ENCODE measurements around the gene C6orf163. TPM values are rescaled to one million over a fixed set of nuclear protein-coding genes. Genes with fewer than 3 reads are reported as not detected.

The C6orf163 gene
- total RNA-seq, 4 donors from 2014 or later, result 7.0 to 8.6 TPM; not detected in 2

- no peak for DNase-seq
- peaks cover 0 to 1% of the 10 kb centered on the region in 2 donors for H3K36me3 ChIP-seq
- H3K27ac ChIP-seq, result no peak overlapping the region
- H3K9me3 ChIP-seq, result no peaks in the 10 kb centered on the region
- H3K27me3 ChIP-seq, result no peaks in the 10 kb centered on the region
- no peak overlapping the region for H3K4me3 ChIP-seq
- H3K4me1 ChIP-seq, result no peaks in the 10 kb centered on the region
- intact Hi-C loops (cut with DNase I; ENCODE audit: low total_unique reads), result no loop called here
- TF ChIP-seq CTCF (IDR thresholded peaks at IDR 0.05) (no peak), POLR2A (IDR thresholded peaks at IDR 0.05) (no peak)
Observed at GRCh38 chr6:87341899-87342298, 2.7 kb upstream of the C6orf163 start.

GRCh38 chr6:87342829-87343228 lies 1.8 kb upstream of the C6orf163 start:
- DNase-seq, result no peak
- no peak overlapping the region for H3K27ac ChIP-seq
- no peak for TF ChIP-seq CTCF (IDR thresholded peaks at IDR 0.05)
- TF ChIP-seq POLR2A (IDR thresholded peaks at IDR 0.05), result no peak
- no peaks in the 10 kb centered on the region for H3K4me1 ChIP-seq
- no peaks in the 10 kb centered on the region for H3K27me3 ChIP-seq
- intact Hi-C loops (cut with DNase I; ENCODE audit: low total_unique reads), result no loop called here
- no peaks in the 10 kb centered on the region for H3K9me3 ChIP-seq
- no peak overlapping the region for H3K4me3 ChIP-seq
- peaks cover 0 to 4% of the 10 kb centered on the region in 2 donors for H3K36me3 ChIP-seq

- Histone ChIP-seq H3K9me3 (no peaks in the 10 kb centered on the region), H3K4me1 (no peaks in the 10 kb centered on the region), H3K27me3 (no peaks in the 10 kb centered on the region), H3K36me3 (peaks cover 0 to 4% of the 10 kb centered on the region in 2 donors), H3K4me3 (no peak overlapping the region), H3K27ac (no peak overlapping the region)
- no peak for DNase-seq
- intact Hi-C loops (cut with DNase I; ENCODE audit: low total_unique reads), result no loop called here
- TF ChIP-seq CTCF (IDR thresholded peaks at IDR 0.05) (no peak), POLR2A (IDR thresholded peaks at IDR 0.05) (no peak)
Observed at GRCh38 chr6:87346700-87347099, 2.1 kb downstream of the C6orf163 start.

GRCh38 chr6:87349896-87350295 lies 5.3 kb downstream of the C6orf163 start:
- Histone ChIP-seq H3K4me3 (no peak overlapping the region), H3K36me3 (peaks cover 0 to 4% of the 10 kb centered on the region in 2 donors), H3K9me3 (no peaks in the 10 kb centered on the region), H3K27ac (no peak overlapping the region), H3K27me3 (no peaks in the 10 kb centered on the region), H3K4me1 (no peaks in the 10 kb centered on the region)
- no peak for TF ChIP-seq POLR2A (IDR thresholded peaks at IDR 0.05)
- no peak for TF ChIP-seq CTCF (IDR thresholded peaks at IDR 0.05)
- intact Hi-C loops (cut with DNase I; ENCODE audit: low total_unique reads), result no loop called here
- DNase-seq, result no peak

- TF ChIP-seq CTCF (IDR thresholded peaks at IDR 0.05) (no peak), POLR2A (IDR thresholded peaks at IDR 0.05) (no peak)
- no peaks in the 10 kb centered on the region for H3K9me3 ChIP-seq
- H3K4me1 ChIP-seq, result no peaks in the 10 kb centered on the region
- peaks cover 0 to 4% of the 10 kb centered on the region in 2 donors for H3K36me3 ChIP-seq
- intact Hi-C loops (cut with DNase I; ENCODE audit: low total_unique reads), result no loop called here
- H3K27me3 ChIP-seq, result no peaks in the 10 kb centered on the region
- no peak for DNase-seq
- no peak overlapping the region for H3K27ac ChIP-seq
- no peak overlapping the region for H3K4me3 ChIP-seq
Observed at GRCh38 chr6:87350516-87350915, 5.9 kb downstream of the C6orf163 start.
